A549 (cell line): Measurements from ENCODE around the gene IRF9. TPM values are rescaled to one million over a fixed set of nuclear protein-coding genes. Genes with fewer than 3 reads are reported as not detected.

Experiments
- ATAC-seq, 2 experiments: fragments of 200-7000 bp in 1 of 2; fragments of >200 bp in 1 of 2; cut with Nextera tagmentation in 1 of 2; cut with Tn5 transposase in 1 of 2; 3 replicates each; pipeline versions ENCODE4 v1.8.0 to v1.9.1; 2018 to 2020; ENCODE audit warnings: mild to moderate bottlenecking in 1 of 2, moderate library complexity in 1 of 2
- CTCF ChIA-PET: fragments of 300-600 bp; sonication (Branson Sonifier 250); formaldehyde crosslinking; extraction: SDS; loops from one replicate; lab custom pipeline; 2021; ENCODE audit warnings: antibody characterized with exemption, inconsistent platforms; lab: Yijun Ruan, JAX
- POLR2A ChIA-PET: fragments of 350-600 bp; formaldehyde crosslinking; extraction: SDS; loops from one replicate; lab custom pipeline; 2021; ENCODE audit warnings: antibody characterized with exemption, inconsistent platforms; lab: Yijun Ruan, JAX
- DNase-seq, 2 experiments: peaks; one replicate each; pipeline versions ENCODE4 v3.0.0 to v3.0.0-alpha.2; 2011 to 2016; ENCODE audit warnings: low read depth in 1 of 2, low spot score in 1 of 2
- FAIRE-seq: peaks from 2 replicates; lab custom pipeline; 2011; peaks lifted over from hg19 to GRCh38; lab: Jason Lieb, UNC
- H3K27ac ChIP-seq, 2 experiments: fragments of >200 bp; sonication (Bioruptor Twin); formaldehyde crosslinking; 3 replicates each; pipeline ENCODE4 v1.5.1; 2016 to 2017
- H3K4me1 ChIP-seq: fragments of >200 bp; sonication (Bioruptor Twin); formaldehyde crosslinking; 3 replicates; pipeline ENCODE4 v1.6.1; 2016
- H3K4me2 ChIP-seq: fragments of >200 bp; sonication (Bioruptor Twin); formaldehyde crosslinking; 3 replicates; pipeline ENCODE4 v1.6.1; 2016
- H3K4me3 ChIP-seq: fragments of >200 bp; sonication (Bioruptor Twin); formaldehyde crosslinking; 3 replicates; pipeline ENCODE4 v1.5.1; 2016
- H3K9me3 ChIP-seq: fragments of >200 bp; sonication (Bioruptor Twin); formaldehyde crosslinking; 3 replicates; pipeline ENCODE4 v1.6.1; 2016
- EHMT2 ChIP-seq: fragments of 200-600 bp; sonication (generic); IDR thresholded peaks from 2 replicates; pipeline ENCODE4 v1.6.1; 2016; ENCODE audit warnings: antibody characterized with exemption, low read depth, mild to moderate bottlenecking, moderate library complexity
- EP300 ChIP-seq, 2 experiments: fragments of >200 bp; sonication (Bioruptor Twin); formaldehyde crosslinking; IDR thresholded peaks; 2 replicates in 1 of 2; 3 replicates in 1 of 2; pipeline ENCODE4 v1.6.1; 2016 to 2017
- GATA3 ChIP-seq: IDR thresholded peaks from 2 replicates; pipeline ENCODE4 v1.6.1; 2012; ENCODE audit warnings: borderline replicate concordance
- HOXA7 ChIP-seq: fragments of 250-450 bp; sonication (Bioruptor Pico); IDR thresholded peaks from 2 replicates; pipeline ENCODE4 v1.5.0; 2020; ENCODE audit warnings: mild to moderate bottlenecking, moderate library complexity
- HOXB13 ChIP-seq: fragments of 250-450 bp; sonication (Bioruptor Pico); IDR thresholded peaks from 2 replicates; pipeline ENCODE4 v1.5.0; 2020; ENCODE audit warnings: low read depth, mild to moderate bottlenecking, moderate library complexity
- JUNB ChIP-seq: fragments of >200 bp; sonication (Bioruptor Twin); formaldehyde crosslinking; IDR thresholded peaks from 2 replicates; pipeline ENCODE4 v1.6.1; 2016
- MAFK ChIP-seq: fragments of 450-650 bp; IDR thresholded peaks from 2 replicates; pipeline ENCODE4 v1.6.1; 2014; ENCODE audit not compliant: partially characterized antibody
- MYC ChIP-seq: IDR thresholded peaks from 2 replicates; pipeline ENCODE4 v1.6.1; 2012; ENCODE audit warnings: mild to moderate bottlenecking, inconsistent platforms, low read length, improper control_type of control experiment, borderline replicate concordance
- NPAS2 ChIP-seq: fragments of 250-450 bp; sonication (Bioruptor Pico); IDR thresholded peaks from 2 replicates; pipeline ENCODE4 v1.8.0; 2022; ENCODE audit warnings: mild to moderate bottlenecking, moderate library complexity, borderline replicate concordance
- POLR2AphosphoS2 ChIP-seq: conservative IDR thresholded peaks from 2 replicates; pipeline ENCODE4 v1.6.1; 2012; ENCODE audit warnings: low read length, improper control_type of control experiment, inconsistent platforms
- RAD21 ChIP-seq, 2 experiments: fragments of >200 bp in 1 of 2; sonication (Bioruptor Twin) in 1 of 2; formaldehyde crosslinking in 1 of 2; IDR thresholded peaks in 1 of 2; conservative IDR thresholded peaks in 1 of 2; 2 replicates in 1 of 2; 3 replicates in 1 of 2; pipeline ENCODE4 v1.6.1; 2012 to 2018; ENCODE audit warnings: inconsistent platforms in 1 of 2
- SREBF2 ChIP-seq: fragments of 450-650 bp; IDR thresholded peaks from 2 replicates; pipeline ENCODE4 v1.6.1; 2014; ENCODE audit warnings: mild to moderate bottlenecking, moderate library complexity
- TFCP2L1 ChIP-seq: fragments of 250-450 bp; sonication (Bioruptor Pico); IDR thresholded peaks from 2 replicates; pipeline ENCODE4 v1.5.0; 2021; ENCODE audit warnings: mild to moderate bottlenecking
- ZC3H11A ChIP-seq: fragments of 450-650 bp; IDR thresholded peaks from 2 replicates; pipeline ENCODE4 v1.6.1; 2014; ENCODE audit warnings: antibody characterized with exemption, mild to moderate bottlenecking
- ZNF302 ChIP-seq: fragments of 250-450 bp; sonication (Bioruptor Pico); IDR thresholded peaks from 2 replicates; pipeline ENCODE4 v1.9.0; 2021; ENCODE audit warnings: inconsistent platforms, mild to moderate bottlenecking, moderate library complexity
- ZSCAN20 ChIP-seq: fragments of 250-450 bp; sonication (Bioruptor Pico); IDR thresholded peaks from 2 replicates; pipeline ENCODE4 v1.8.0; 2022; ENCODE audit warnings: mild to moderate bottlenecking, moderate library complexity
- WGBS: methylation state at CpG from one replicate; pipeline ENCODE4 v1.1.6; 2017; ENCODE audit errors: missing lambda C conversion rate; 5-methylcytosine and 5-hydroxymethylcytosine counted together
- polyA plus RNA-seq, 4 experiments: library from polyadenylated mRNA; depleted of rRNA in 3 of 4; stranded (reverse); fragments of >200 nt; fragmentation: RNase III in 1 of 4; extraction: RNeasy Plus Mini Kit Qiagen cat#74134 plus additional on column Dnase treatment in 1 of 4; gene quantifications; 2 replicates in 3 of 4; 3 replicates in 1 of 4; pipeline ENCODE4 v1.2.3, GENCODE V29; 2011 to 2017
- TF ChIP-seq, protein P1 (sequence below): fragments of 200-600 bp; sonication (generic); IDR thresholded peaks from 2 replicates; pipeline ENCODE4 v1.6.1; 2016; ENCODE audit warnings: antibody characterized with exemption, mild to moderate bottlenecking, moderate library complexity
- TF ChIP-seq, protein P2 (sequence below): fragments of >200 bp; sonication (Bioruptor Twin); formaldehyde crosslinking; IDR thresholded peaks from 3 replicates; pipeline ENCODE4 v1.6.1; 2016
- TF ChIP-seq, protein P3 (sequence below): fragments of 250-450 bp; sonication (Bioruptor Pico); IDR thresholded peaks from 2 replicates; pipeline ENCODE4 v1.5.0; 2020; ENCODE audit warnings: low read depth, mild to moderate bottlenecking, moderate library complexity
- TF ChIP-seq, protein P4 (sequence below): fragments of >200 bp; sonication (Bioruptor Twin); formaldehyde crosslinking; IDR thresholded peaks from 3 replicates; pipeline ENCODE4 v1.5.1; 2016
- TF ChIP-seq, protein P5 (sequence below): IDR thresholded peaks from 2 replicates; pipeline ENCODE4 v1.6.1; 2012
- TF ChIP-seq, protein P6 (sequence below): fragments of 150-350 bp; IDR thresholded peaks from 2 replicates; pipeline ENCODE4 v1.6.1; 2014; ENCODE audit warnings: low read depth, mild to moderate bottlenecking, low read length

Gene IRF9
- polyA plus RNA-seq, 2 of the 4 experiments (the other 2 are of a cell fraction): 19.0 to 23.1 TPM

DNA sequence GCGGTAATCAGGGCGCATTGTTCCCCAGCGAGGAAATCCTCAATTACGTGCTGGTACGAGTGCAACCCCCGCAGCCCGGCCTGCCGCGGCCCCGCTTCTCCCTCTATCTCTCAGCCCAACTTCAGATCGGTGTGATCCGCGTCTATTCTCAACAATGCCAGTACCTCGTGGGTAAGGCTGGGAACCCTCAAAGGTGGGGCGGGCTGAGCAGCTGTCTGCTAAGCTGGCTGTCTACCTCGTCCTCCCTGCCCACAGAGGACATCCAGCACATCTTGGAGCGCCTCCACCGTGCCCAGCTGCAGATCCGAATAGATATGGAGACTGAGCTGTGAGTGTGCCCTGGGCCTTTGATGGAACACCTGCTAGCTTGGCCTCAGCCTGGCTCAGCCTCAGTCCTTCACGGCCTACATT lies 11.8 kb downstream of the IRF9 start (continued):
- TF ChIP-seq, protein P1, sequence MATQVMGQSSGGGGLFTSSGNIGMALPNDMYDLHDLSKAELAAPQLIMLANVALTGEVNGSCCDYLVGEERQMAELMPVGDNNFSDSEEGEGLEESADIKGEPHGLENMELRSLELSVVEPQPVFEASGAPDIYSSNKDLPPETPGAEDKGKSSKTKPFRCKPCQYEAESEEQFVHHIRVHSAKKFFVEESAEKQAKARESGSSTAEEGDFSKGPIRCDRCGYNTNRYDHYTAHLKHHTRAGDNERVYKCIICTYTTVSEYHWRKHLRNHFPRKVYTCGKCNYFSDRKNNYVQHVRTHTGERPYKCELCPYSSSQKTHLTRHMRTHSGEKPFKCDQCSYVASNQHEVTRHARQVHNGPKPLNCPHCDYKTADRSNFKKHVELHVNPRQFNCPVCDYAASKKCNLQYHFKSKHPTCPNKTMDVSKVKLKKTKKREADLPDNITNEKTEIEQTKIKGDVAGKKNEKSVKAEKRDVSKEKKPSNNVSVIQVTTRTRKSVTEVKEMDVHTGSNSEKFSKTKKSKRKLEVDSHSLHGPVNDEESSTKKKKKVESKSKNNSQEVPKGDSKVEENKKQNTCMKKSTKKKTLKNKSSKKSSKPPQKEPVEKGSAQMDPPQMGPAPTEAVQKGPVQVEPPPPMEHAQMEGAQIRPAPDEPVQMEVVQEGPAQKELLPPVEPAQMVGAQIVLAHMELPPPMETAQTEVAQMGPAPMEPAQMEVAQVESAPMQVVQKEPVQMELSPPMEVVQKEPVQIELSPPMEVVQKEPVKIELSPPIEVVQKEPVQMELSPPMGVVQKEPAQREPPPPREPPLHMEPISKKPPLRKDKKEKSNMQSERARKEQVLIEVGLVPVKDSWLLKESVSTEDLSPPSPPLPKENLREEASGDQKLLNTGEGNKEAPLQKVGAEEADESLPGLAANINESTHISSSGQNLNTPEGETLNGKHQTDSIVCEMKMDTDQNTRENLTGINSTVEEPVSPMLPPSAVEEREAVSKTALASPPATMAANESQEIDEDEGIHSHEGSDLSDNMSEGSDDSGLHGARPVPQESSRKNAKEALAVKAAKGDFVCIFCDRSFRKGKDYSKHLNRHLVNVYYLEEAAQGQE: no peak
- no peak for TF ChIP-seq MAFK
- no peak for TF ChIP-seq HOXA7
- no peak for TF ChIP-seq TFCP2L1 (CRISPR knock-in tag)
- no peak for TF ChIP-seq POLR2AphosphoS2
- TF ChIP-seq EP300 (IDR thresholded peaks at IDR 0.05): no peak
- TF ChIP-seq HOXB13 (CRISPR knock-in tag): no peak
- no peak for TF ChIP-seq EHMT2
- TF ChIP-seq, all 56 proteins: peak for 0

DNA sequence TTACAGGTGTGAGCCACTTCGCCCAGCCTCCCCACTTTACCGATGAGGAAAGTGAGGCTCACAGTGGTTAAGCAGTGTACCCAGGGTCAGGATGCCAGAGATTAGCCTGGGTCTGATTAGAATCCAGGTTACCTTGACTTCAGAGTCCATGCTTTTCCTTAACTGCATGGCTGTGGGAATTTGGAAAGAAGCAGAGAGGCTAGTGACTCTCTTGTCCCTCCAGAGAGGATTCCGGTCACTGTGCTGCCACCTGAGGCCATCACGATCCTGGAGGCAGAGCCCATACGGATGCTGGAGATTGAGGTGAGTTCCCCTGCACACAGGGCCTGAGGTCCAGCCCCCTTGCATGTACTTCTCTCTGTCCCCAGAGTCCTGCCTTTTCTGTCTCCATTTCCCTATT lies 15.5 kb downstream of the IRF9 start:
- Histone ChIP-seq H3K4me1 (no peaks in the 10 kb centered on the region), H3K27ac (no peak overlapping the region), H3K4me3 (no peak overlapping the region), H3K9me3 (no peaks in the 10 kb centered on the region), H3K4me2 (no peak overlapping the region)
- 87% methylated on average over 5 of the region's 5 CpGs for WGBS
- ChIA-PET POLR2A (interaction anchor here (1.1 to 2.3 kb wide), 2 partner anchors 13 to 19 kb away, joined by 5 to 7 read pairs; partner anchors contain the start of genes IPO4 and TM9SF1), CTCF (interaction anchor here (1.0 to 2.1 kb wide), 3 partner anchors 15 to 132 kb away, joined by 3 to 11 read pairs (median 4); partner anchors contain the start of gene IRF9)
- no peak for DNase-seq
- ATAC-seq: no peak; a peak in 1 of 6 replicates
- FAIRE-seq: no peak
- TF ChIP-seq MYC: no peak
- no peak for TF ChIP-seq NPAS2 (CRISPR knock-in tag)
- TF ChIP-seq RAD21 (conservative IDR thresholded peaks at IDR 0.05 in 1 of 2, IDR thresholded peaks at IDR 0.05 in 1 of 2): no peak
- no peak for TF ChIP-seq SREBF2
- no peak for TF ChIP-seq GATA3
- TF ChIP-seq ZSCAN20 (CRISPR knock-in tag): no peak
- TF ChIP-seq EP300 (IDR thresholded peaks at IDR 0.05): no peak
- TF ChIP-seq, protein P2, sequence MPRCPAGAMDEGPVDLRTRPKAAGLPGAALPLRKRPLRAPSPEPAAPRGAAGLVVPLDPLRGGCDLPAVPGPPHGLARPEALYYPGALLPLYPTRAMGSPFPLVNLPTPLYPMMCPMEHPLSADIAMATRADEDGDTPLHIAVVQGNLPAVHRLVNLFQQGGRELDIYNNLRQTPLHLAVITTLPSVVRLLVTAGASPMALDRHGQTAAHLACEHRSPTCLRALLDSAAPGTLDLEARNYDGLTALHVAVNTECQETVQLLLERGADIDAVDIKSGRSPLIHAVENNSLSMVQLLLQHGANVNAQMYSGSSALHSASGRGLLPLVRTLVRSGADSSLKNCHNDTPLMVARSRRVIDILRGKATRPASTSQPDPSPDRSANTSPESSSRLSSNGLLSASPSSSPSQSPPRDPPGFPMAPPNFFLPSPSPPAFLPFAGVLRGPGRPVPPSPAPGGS: no peak
- TF ChIP-seq, protein P3, sequence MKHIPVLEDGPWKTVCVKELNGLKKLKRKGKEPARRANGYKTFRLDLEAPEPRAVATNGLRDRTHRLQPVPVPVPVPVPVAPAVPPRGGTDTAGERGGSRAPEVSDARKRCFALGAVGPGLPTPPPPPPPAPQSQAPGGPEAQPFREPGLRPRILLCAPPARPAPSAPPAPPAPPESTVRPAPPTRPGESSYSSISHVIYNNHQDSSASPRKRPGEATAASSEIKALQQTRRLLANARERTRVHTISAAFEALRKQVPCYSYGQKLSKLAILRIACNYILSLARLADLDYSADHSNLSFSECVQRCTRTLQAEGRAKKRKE (CRISPR knock-in tag): no peak
- TF ChIP-seq ZC3H11A: no peak
- no peak for TF ChIP-seq JUNB
- TF ChIP-seq, protein P4, sequence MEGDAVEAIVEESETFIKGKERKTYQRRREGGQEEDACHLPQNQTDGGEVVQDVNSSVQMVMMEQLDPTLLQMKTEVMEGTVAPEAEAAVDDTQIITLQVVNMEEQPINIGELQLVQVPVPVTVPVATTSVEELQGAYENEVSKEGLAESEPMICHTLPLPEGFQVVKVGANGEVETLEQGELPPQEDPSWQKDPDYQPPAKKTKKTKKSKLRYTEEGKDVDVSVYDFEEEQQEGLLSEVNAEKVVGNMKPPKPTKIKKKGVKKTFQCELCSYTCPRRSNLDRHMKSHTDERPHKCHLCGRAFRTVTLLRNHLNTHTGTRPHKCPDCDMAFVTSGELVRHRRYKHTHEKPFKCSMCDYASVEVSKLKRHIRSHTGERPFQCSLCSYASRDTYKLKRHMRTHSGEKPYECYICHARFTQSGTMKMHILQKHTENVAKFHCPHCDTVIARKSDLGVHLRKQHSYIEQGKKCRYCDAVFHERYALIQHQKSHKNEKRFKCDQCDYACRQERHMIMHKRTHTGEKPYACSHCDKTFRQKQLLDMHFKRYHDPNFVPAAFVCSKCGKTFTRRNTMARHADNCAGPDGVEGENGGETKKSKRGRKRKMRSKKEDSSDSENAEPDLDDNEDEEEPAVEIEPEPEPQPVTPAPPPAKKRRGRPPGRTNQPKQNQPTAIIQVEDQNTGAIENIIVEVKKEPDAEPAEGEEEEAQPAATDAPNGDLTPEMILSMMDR: no peak
- no peak for TF ChIP-seq ZNF302 (CRISPR knock-in tag)
- TF ChIP-seq, protein P5, sequence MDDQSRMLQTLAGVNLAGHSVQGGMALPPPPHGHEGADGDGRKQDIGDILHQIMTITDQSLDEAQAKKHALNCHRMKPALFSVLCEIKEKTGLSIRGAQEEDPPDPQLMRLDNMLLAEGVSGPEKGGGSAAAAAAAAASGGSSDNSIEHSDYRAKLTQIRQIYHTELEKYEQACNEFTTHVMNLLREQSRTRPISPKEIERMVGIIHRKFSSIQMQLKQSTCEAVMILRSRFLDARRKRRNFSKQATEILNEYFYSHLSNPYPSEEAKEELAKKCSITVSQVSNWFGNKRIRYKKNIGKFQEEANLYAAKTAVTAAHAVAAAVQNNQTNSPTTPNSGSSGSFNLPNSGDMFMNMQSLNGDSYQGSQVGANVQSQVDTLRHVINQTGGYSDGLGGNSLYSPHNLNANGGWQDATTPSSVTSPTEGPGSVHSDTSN: no peak
- TF ChIP-seq, protein P6, sequence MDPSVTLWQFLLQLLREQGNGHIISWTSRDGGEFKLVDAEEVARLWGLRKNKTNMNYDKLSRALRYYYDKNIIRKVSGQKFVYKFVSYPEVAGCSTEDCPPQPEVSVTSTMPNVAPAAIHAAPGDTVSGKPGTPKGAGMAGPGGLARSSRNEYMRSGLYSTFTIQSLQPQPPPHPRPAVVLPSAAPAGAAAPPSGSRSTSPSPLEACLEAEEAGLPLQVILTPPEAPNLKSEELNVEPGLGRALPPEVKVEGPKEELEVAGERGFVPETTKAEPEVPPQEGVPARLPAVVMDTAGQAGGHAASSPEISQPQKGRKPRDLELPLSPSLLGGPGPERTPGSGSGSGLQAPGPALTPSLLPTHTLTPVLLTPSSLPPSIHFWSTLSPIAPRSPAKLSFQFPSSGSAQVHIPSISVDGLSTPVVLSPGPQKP: no peak
